Panc1 (cell line): Measurements from ENCODE around the gene ATP11A.

Experiments used
- POLR2AphosphoS5 ChIP-seq: IDR thresholded peaks from 2 replicates; pipeline ENCODE4 v1.6.1; 2012; ENCODE audit warnings: mild to moderate bottlenecking, low read depth, low read length, moderate library complexity
- REST ChIP-seq, 2 experiments: IDR thresholded peaks; 2 replicates each; pipeline ENCODE4 v1.6.1; 2011 to 2012; ENCODE audit warnings: low read depth in 2 of 2, control low read depth in 1 of 2, low read length in 1 of 2, mild to moderate bottlenecking in 1 of 2, moderate library complexity in 1 of 2; ENCODE audit not compliant: insufficient read depth in 1 of 2
- TCF7L2 ChIP-seq: IDR thresholded peaks from 2 replicates; pipeline ENCODE4 v1.6.1; 2011; ENCODE audit warnings: mild to moderate bottlenecking, low read depth, low read length, inconsistent platforms
- TF ChIP-seq, protein P1 (sequence below): fragments of 450-650 bp; IDR thresholded peaks from 2 replicates; pipeline ENCODE4 v1.5.1; 2017; ENCODE audit warnings: mild to moderate bottlenecking

- TF ChIP-seq, protein P1, sequence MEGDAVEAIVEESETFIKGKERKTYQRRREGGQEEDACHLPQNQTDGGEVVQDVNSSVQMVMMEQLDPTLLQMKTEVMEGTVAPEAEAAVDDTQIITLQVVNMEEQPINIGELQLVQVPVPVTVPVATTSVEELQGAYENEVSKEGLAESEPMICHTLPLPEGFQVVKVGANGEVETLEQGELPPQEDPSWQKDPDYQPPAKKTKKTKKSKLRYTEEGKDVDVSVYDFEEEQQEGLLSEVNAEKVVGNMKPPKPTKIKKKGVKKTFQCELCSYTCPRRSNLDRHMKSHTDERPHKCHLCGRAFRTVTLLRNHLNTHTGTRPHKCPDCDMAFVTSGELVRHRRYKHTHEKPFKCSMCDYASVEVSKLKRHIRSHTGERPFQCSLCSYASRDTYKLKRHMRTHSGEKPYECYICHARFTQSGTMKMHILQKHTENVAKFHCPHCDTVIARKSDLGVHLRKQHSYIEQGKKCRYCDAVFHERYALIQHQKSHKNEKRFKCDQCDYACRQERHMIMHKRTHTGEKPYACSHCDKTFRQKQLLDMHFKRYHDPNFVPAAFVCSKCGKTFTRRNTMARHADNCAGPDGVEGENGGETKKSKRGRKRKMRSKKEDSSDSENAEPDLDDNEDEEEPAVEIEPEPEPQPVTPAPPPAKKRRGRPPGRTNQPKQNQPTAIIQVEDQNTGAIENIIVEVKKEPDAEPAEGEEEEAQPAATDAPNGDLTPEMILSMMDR, result no peak
- TF ChIP-seq POLR2AphosphoS5, result no peak
- no peak for TF ChIP-seq TCF7L2
- TF ChIP-seq REST (IDR thresholded peaks at IDR 0.05; ENCODE audit: insufficient read depth in 1 of 2, low read depth in 2 of 2, low read length in 1 of 2), result no peak
These were observed 178.5 kb downstream of the ATP11A start for GRCh38 chr13:112868308-112868707.
